Type B pancreatic cell (in vitro differentiated cells): Measurements from ENCODE around the gene SYNJ2. TPM values are rescaled to one million over a fixed set of nuclear protein-coding genes. Genes with fewer than 3 reads are reported as not detected.

Experiments
- DNase-seq: peaks from one replicate; pipeline ENCODE4 v3.0.0; 2021; ENCODE audit warnings: mixed read lengths; ENCODE audit not compliant: unreplicated experiment; ENCODE audit errors: extremely low spot score
- H3K27ac Mint-ChIP-seq: 2 replicates; pipeline ENCODE4 v1.8.0; 2021; ENCODE audit warnings: mild to moderate bottlenecking, mixed read lengths
- H3K27me3 Mint-ChIP-seq: 2 replicates; pipeline ENCODE4 v1.8.0; 2021; ENCODE audit warnings: mixed read lengths
- H3K36me3 Mint-ChIP-seq: 2 replicates; pipeline ENCODE4 v1.8.0; 2021; ENCODE audit warnings: mixed read lengths
- H3K4me1 Mint-ChIP-seq: one replicate; pipeline ENCODE4 v1.8.0; 2021; ENCODE audit warnings: mixed read lengths; ENCODE audit not compliant: unreplicated experiment
- H3K4me3 Mint-ChIP-seq: 2 replicates; pipeline ENCODE4 v1.8.0; 2021; ENCODE audit warnings: mild to moderate bottlenecking, mixed read lengths
- H3K9me3 Mint-ChIP-seq: 2 replicates; pipeline ENCODE4 v1.8.0; 2021; ENCODE audit warnings: mixed read lengths
- CTCF ChIP-seq: fragments of 200-600 bp; sonication (generic); conservative IDR thresholded peaks from 2 replicates; pipeline ENCODE4 v1.5.0; 2021; ENCODE audit warnings: antibody characterized with exemption, mild to moderate bottlenecking
- total RNA-seq: library from RNA; stranded (reverse); gene quantifications from 2 replicates; pipeline ENCODE4 v1.2.1, GENCODE V29; 2021; ENCODE audit warnings: low replicate concordance

Gene SYNJ2
- total RNA-seq, 1 donor from 2014 or later: 17.0 TPM

- Mint-ChIP-seq H3K4me3 (no peak overlapping the region), H3K27ac (no peak overlapping the region), H3K9me3 (no peaks in the 10 kb centered on the region), H3K4me1 (peaks cover 6% of the 10 kb centered on the region), H3K36me3 (no peaks in the 10 kb centered on the region), H3K27me3 (no peaks in the 10 kb centered on the region)
- TF ChIP-seq CTCF: no peak
- DNase-seq: no peak
Measured at GRCh38 chr6:158056804-158057203, 75.1 kb downstream of the SYNJ2 start.

- Mint-ChIP-seq H3K27ac (no peak overlapping the region), H3K9me3 (no peaks in the 10 kb centered on the region), H3K4me3 (no peak overlapping the region), H3K4me1 (peaks cover 6% of the 10 kb centered on the region), H3K36me3 (no peaks in the 10 kb centered on the region), H3K27me3 (no peaks in the 10 kb centered on the region)
- no peak for DNase-seq
- no peak for TF ChIP-seq CTCF
Measured at GRCh38 chr6:158057213-158057987, 75.7 kb downstream of the SYNJ2 start.

- no peak for TF ChIP-seq CTCF
- Mint-ChIP-seq H3K27ac (no peak overlapping the region), H3K4me3 (no peak overlapping the region), H3K36me3 (no peaks in the 10 kb centered on the region), H3K9me3 (no peaks in the 10 kb centered on the region), H3K27me3 (no peaks in the 10 kb centered on the region), H3K4me1 (peaks cover 6% of the 10 kb centered on the region)
- DNase-seq: no peak
Measured at GRCh38 chr6:158058171-158058651, 76.5 kb downstream of the SYNJ2 start.

- Mint-ChIP-seq H3K36me3 (no peaks in the 10 kb centered on the region), H3K27me3 (no peaks in the 10 kb centered on the region), H3K4me3 (no peak overlapping the region), H3K9me3 (no peaks in the 10 kb centered on the region), H3K4me1 (peaks cover 6% of the 10 kb centered on the region), H3K27ac (no peak overlapping the region)
- no peak for DNase-seq
- no peak for TF ChIP-seq CTCF
Measured at GRCh38 chr6:158059108-158059507, 77.4 kb downstream of the SYNJ2 start.

- Mint-ChIP-seq H3K4me1 (peaks cover 6% of the 10 kb centered on the region), H3K27ac (peak overlapping the region; percentile 96), H3K4me3 (peak overlapping the region; percentile 74), H3K9me3 (no peaks in the 10 kb centered on the region), H3K36me3 (no peaks in the 10 kb centered on the region), H3K27me3 (no peaks in the 10 kb centered on the region)
- TF ChIP-seq CTCF: no peak
- no peak for DNase-seq
Measured at GRCh38 chr6:158060455-158061360, 79.0 kb downstream of the SYNJ2 start.
